ENCODE results near the gene PLCL2.

Gene PLCL2

DNA sequence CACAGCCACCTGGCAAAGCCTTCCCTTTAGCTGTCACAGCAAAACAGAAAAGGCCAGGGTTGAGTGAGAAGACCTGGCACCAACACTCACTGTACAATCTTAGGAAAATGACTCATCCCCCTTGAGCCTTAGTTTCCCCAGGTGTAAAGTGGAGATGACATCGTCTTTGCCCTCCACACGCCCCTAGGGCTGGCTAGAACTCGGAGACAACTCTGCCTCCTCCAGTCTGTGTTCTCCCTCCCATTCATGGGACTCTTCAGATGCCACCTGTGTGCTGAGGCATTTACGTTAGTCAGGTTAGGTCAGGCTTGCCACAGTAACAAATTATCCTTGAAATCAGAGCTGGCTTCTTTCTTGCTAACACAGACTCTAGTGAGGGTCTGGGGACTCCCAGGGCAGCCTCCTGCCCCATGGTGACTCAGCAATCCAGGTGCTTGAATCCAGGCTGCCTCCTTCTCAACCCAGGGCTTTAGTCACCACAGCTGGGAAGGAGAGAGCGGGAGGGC lies 252.6 kb downstream of the PLCL2 start:
- no peak overlapping the region for H2AFZ ChIP-seq (ENCODE audit: low read depth, low read length)
- H3K9me3 ChIP-seq (ENCODE audit: low read length): no peaks in the 10 kb centered on the region
- no peaks in the 10 kb centered on the region for H3K27me3 ChIP-seq (ENCODE audit: insufficient read depth, low read length)
- H3K4me3 ChIP-seq (ENCODE audit: low read length): no peak overlapping the region
- no peaks in the 10 kb centered on the region for H3K36me3 ChIP-seq (ENCODE audit: insufficient read depth, low read length)
- no peaks in the 10 kb centered on the region for H3K4me1 ChIP-seq (ENCODE audit: insufficient read depth, low read length)

DNA sequence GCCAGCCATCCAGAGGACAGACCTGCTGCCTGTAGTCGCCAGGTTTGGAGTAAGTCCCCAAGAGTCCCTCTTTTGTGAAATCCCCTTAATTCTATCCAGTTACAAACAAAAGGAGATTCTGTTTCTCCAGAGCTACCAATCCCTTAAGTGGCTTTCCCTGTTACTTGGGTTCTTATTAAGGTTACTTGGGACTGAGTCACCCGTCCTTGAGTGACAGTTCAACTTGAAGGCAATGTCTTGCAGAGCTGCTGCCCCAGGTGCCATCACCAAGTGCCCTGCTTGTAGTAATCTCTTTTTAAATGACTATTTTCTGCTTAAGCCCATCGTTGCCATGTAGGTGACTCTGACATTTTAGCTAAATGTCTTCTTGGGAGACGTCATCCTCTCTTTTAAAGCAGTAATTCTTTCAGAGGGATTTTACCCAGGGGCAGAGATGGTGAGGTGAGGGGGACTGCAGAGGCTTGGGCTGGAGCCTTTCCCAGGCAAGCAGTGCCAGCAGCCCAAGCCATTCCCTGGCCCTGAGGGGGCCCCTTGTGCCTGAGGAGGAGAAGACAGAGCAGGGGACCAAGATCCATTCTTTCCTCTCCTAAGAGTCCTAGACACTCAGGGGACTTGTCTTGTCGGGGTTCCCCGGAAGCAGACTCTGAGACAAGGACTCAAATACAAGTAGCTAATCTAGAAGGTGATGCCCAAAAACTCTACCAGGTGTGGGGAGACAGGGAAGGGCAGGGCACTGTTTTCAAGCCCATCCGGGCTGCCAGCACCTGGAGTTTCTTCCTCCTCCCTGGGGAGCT lies 253.7 kb downstream of the PLCL2 start:
- H3K27me3 ChIP-seq (ENCODE audit: insufficient read depth, low read length): no peaks in the 10 kb centered on the region
- H3K4me1 ChIP-seq (ENCODE audit: insufficient read depth, low read length): no peaks in the 10 kb centered on the region
- H3K9me3 ChIP-seq (ENCODE audit: low read length): no peaks in the 10 kb centered on the region
- H3K36me3 ChIP-seq (ENCODE audit: insufficient read depth, low read length): no peaks in the 10 kb centered on the region
- H3K4me3 ChIP-seq (ENCODE audit: low read length): no peak overlapping the region
- H2AFZ ChIP-seq (ENCODE audit: low read depth, low read length): no peak overlapping the region

Data from neuron (in vitro differentiated cells).